GM12878 (cell line): ENCODE results near the gene ETS1. TPM values are rescaled to one million over a fixed set of nuclear protein-coding genes. Genes with fewer than 3 reads are reported as not detected.

Source experiments
- CHD1 ChIP-seq: IDR thresholded peaks from 2 replicates; pipeline ENCODE4 v1.6.1; 2012; ENCODE audit warnings: low read depth, low read length, improper control_type of control experiment
- EP300 ChIP-seq, 2 experiments: fragments of 150-350 bp in 1 of 2; IDR thresholded peaks; 2 replicates each; pipeline ENCODE4 v1.6.1; 2011 to 2012; ENCODE audit warnings: low read depth in 2 of 2, low read length in 2 of 2, borderline replicate concordance in 1 of 2, improper control_type of control experiment in 1 of 2, inconsistent platforms in 1 of 2; ENCODE audit not compliant: control insufficient read depth in 1 of 2
- FOXK2 ChIP-seq: fragments of 450-650 bp; IDR thresholded peaks from 2 replicates; pipeline ENCODE4 v1.6.1; 2017; ENCODE audit warnings: mild to moderate bottlenecking, moderate library complexity
- FOXM1 ChIP-seq: IDR thresholded peaks from 2 replicates; pipeline ENCODE4 v1.6.1; 2012; ENCODE audit warnings: low read depth, mild to moderate bottlenecking, inconsistent platforms, low read length, moderate library complexity
- HDAC2 ChIP-seq: fragments of 200-600 bp; sonication (generic); IDR thresholded peaks from 2 replicates; pipeline ENCODE4 v1.6.1; 2017
- IKZF1 ChIP-seq: fragments of 450-650 bp; conservative IDR thresholded peaks from 2 replicates; pipeline ENCODE4 v1.6.1; 2017; ENCODE audit warnings: antibody characterized with exemption, mild to moderate bottlenecking
- IKZF2 ChIP-seq, 2 experiments: fragments of 450-650 bp; IDR thresholded peaks; 2 replicates each; pipeline ENCODE4 v1.6.1; 2017; ENCODE audit warnings: mild to moderate bottlenecking in 2 of 2, moderate library complexity in 2 of 2
- MEF2A ChIP-seq: IDR thresholded peaks from 2 replicates; pipeline ENCODE4 v1.6.1; 2011; ENCODE audit warnings: low read depth, mild to moderate bottlenecking, low read length, moderate library complexity; ENCODE audit not compliant: insufficient read depth
- MYC ChIP-seq: IDR thresholded peaks from 2 replicates; pipeline ENCODE4 v1.6.1; 2011; ENCODE audit warnings: mild to moderate bottlenecking, low read length, moderate library complexity, inconsistent platforms; ENCODE audit not compliant: insufficient read depth, insufficient replicate concordance, insufficient read length, severe bottlenecking
- NFYA ChIP-seq: IDR thresholded peaks from 2 replicates; pipeline ENCODE4 v1.6.1; 2011; ENCODE audit warnings: low read depth, mild to moderate bottlenecking, low read length, improper control_type of control experiment, borderline replicate concordance
- NR2C2 ChIP-seq: IDR thresholded peaks from 2 replicates; pipeline ENCODE4 v1.6.1; 2011; ENCODE audit warnings: borderline replicate concordance, low read depth; ENCODE audit not compliant: control insufficient read depth, insufficient read length
- POU2F2 ChIP-seq: IDR thresholded peaks from 3 replicates; pipeline ENCODE4 v1.6.1; 2011; ENCODE audit warnings: low read depth, mild to moderate bottlenecking, low read length, borderline replicate concordance
- RCOR1 ChIP-seq: conservative IDR thresholded peaks from 2 replicates; pipeline ENCODE4 v1.6.1; 2012; ENCODE audit warnings: low read depth, low read length, improper control_type of control experiment
- RELA ChIP-seq: fragments of 450-650 bp; IDR thresholded peaks from 2 replicates; pipeline ENCODE4 v1.8.0; 2014; ENCODE audit warnings: borderline replicate concordance; ENCODE audit not compliant: partially characterized antibody
- RFX5 ChIP-seq: IDR thresholded peaks from 2 replicates; pipeline ENCODE4 v1.6.1; 2011; ENCODE audit warnings: low read depth, low read length, improper control_type of control experiment
- RUNX3 ChIP-seq: IDR thresholded peaks from 2 replicates; pipeline ENCODE4 v1.6.1; 2012; ENCODE audit warnings: low read length, inconsistent platforms
- SIN3A ChIP-seq: IDR thresholded peaks from 2 replicates; pipeline ENCODE4 v1.6.1; 2012; ENCODE audit warnings: low read depth, low read length, improper control_type of control experiment
- TCF12 ChIP-seq: IDR thresholded peaks from 2 replicates; pipeline ENCODE4 v1.6.1; 2011; ENCODE audit warnings: low read depth, mild to moderate bottlenecking, low read length
- TCF7 ChIP-seq: IDR thresholded peaks from 2 replicates; pipeline ENCODE4 v1.6.1; 2014; ENCODE audit warnings: antibody characterized with exemption, borderline replicate concordance
- ZBED1 ChIP-seq: IDR thresholded peaks from 2 replicates; pipeline ENCODE4 v1.6.1; 2016; ENCODE audit warnings: borderline replicate concordance
- ZNF217 ChIP-seq: fragments of 450-650 bp; IDR thresholded peaks from 2 replicates; pipeline ENCODE4 v1.6.1; 2017; ENCODE audit warnings: antibody characterized with exemption, mild to moderate bottlenecking
- ZNF274 ChIP-seq: IDR thresholded peaks from one replicate; pipeline ENCODE4 v1.8.0; 2011; ENCODE audit not compliant: insufficient read length, insufficient read depth
- polyA plus RNA-seq, 11 experiments: library from polyadenylated mRNA; depleted of rRNA in 4 of 11; unstranded in 6 of 11; stranded (reverse) in 5 of 11; fragments of >200 nt; fragmentation: Nextera tagmentation in 4 of 11; fragmentation: Illumina TruSeq in 1 of 11; extraction: Ambion mirVana in 4 of 11; extraction: Trizol in 1 of 11; gene quantifications; 1 replicate in 1 of 11; 2 replicates in 10 of 11; pipeline versions ENCODE4 v1.2.1 to v1.2.3, GENCODE V29; 2011 to 2016; ENCODE audit warnings: inconsistent platforms in 2 of 11, missing spikeins in 2 of 11, low read depth in 1 of 11
- total RNA-seq, 4 experiments: library from RNA; depleted of rRNA in 3 of 4; stranded (reverse); fragments of >200 nt in 3 of 4; fragmentation: Illumina TruSeq in 1 of 4; extraction: Trizol in 1 of 4; gene quantifications; 2 replicates each; pipeline versions ENCODE4 v1.2.1 to v1.2.3, GENCODE V29; 2013 to 2021
- TF ChIP-seq, protein P1 (sequence below): fragments of 450-650 bp; IDR thresholded peaks from 2 replicates; pipeline ENCODE4 v1.6.1; 2014; ENCODE audit warnings: mild to moderate bottlenecking
- TF ChIP-seq, protein P2 (sequence below): fragments of 450-650 bp; IDR thresholded peaks from 2 replicates; pipeline ENCODE4 v1.6.1; 2018; ENCODE audit warnings: borderline replicate concordance, mild to moderate bottlenecking; ENCODE audit not compliant: partially characterized antibody
- TF ChIP-seq, protein P3 (sequence below): IDR thresholded peaks from 2 replicates; pipeline ENCODE4 v1.6.1; 2012; ENCODE audit warnings: low read depth, low read length, improper control_type of control experiment

ETS1 gene
- total and polyA plus RNA-seq, 10 of the 15 experiments (the other 5 are each of a cell fraction or from before 2014, with no cell fraction given): 12.5 to 112 (median 55.5) TPM

DNA sequence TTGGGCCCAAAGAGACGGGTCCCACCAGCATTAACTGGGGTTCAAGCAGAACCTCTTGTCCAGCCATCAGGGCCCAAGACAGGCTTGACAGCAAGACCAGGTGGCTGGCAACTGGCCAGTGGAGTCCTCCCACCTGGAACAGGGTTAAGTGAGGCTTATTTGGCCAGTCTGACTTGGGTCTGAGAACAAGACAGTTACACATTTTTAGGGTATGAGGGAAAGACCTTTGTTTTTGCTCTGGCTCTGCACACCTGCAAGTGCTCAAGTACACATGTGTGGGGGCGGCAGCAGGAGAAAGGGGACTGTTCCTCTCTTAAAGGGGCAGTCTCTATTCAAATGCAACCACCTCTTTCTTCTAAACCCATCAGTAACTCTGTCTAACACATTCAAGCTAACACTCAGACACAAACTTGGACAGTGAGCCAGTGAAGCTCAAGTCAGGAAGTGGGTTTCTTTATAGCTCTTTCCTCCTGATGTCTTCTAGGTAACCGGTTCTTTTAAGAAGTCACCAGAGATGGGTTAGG, 116.2 kb downstream of the ETS1 start (continued):
- no peak for TF ChIP-seq FOXK2
- no peak for TF ChIP-seq HDAC2
- peak; percentile 67 for TF ChIP-seq IKZF1
- no peak for TF ChIP-seq MYC
- TF ChIP-seq, protein P1, sequence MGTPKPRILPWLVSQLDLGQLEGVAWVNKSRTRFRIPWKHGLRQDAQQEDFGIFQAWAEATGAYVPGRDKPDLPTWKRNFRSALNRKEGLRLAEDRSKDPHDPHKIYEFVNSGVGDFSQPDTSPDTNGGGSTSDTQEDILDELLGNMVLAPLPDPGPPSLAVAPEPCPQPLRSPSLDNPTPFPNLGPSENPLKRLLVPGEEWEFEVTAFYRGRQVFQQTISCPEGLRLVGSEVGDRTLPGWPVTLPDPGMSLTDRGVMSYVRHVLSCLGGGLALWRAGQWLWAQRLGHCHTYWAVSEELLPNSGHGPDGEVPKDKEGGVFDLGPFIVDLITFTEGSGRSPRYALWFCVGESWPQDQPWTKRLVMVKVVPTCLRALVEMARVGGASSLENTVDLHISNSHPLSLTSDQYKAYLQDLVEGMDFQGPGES: no peak
- TF ChIP-seq RELA: no peak
- no peak for TF ChIP-seq NFYA
- TF ChIP-seq RFX5: no peak
- no peak for TF ChIP-seq CHD1
- TF ChIP-seq, protein P2, sequence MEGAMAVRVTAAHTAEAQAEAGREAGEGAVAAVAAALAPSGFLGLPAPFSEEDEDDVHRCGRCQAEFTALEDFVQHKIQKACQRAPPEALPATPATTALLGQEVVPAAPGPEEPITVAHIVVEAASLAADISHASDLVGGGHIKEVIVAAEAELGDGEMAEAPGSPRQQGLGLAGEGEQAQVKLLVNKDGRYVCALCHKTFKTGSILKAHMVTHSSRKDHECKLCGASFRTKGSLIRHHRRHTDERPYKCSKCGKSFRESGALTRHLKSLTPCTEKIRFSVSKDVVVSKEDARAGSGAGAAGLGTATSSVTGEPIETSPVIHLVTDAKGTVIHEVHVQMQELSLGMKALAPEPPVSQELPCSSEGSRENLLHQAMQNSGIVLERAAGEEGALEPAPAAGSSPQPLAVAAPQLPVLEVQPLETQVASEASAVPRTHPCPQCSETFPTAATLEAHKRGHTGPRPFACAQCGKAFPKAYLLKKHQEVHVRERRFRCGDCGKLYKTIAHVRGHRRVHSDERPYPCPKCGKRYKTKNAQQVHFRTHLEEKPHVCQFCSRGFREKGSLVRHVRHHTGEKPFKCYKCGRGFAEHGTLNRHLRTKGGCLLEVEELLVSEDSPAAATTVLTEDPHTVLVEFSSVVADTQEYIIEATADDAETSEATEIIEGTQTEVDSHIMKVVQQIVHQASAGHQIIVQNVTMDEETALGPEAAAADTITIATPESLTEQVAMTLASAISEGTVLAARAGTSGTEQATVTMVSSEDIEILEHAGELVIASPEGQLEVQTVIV: no peak
- no peak for TF ChIP-seq RCOR1
- TF ChIP-seq FOXM1: peak; percentile 76; the same call in 1 of the 2 replicates
- TF ChIP-seq MEF2A: 0 out of 2 replicates have a peak, but pooled peaks have one; percentile 43
- TF ChIP-seq ZBED1: peak; percentile 51; the same call in 1 of the 2 replicates
- TF ChIP-seq, protein P3, sequence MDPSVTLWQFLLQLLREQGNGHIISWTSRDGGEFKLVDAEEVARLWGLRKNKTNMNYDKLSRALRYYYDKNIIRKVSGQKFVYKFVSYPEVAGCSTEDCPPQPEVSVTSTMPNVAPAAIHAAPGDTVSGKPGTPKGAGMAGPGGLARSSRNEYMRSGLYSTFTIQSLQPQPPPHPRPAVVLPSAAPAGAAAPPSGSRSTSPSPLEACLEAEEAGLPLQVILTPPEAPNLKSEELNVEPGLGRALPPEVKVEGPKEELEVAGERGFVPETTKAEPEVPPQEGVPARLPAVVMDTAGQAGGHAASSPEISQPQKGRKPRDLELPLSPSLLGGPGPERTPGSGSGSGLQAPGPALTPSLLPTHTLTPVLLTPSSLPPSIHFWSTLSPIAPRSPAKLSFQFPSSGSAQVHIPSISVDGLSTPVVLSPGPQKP: no peak
- TF ChIP-seq IKZF2 (IDR thresholded peaks at IDR 0.05): peak; percentile 72; a peak in 3 of 4 replicates
- no peak for TF ChIP-seq TCF7
- peak; percentile 59 to 61; a peak in 3 of 4 replicates for TF ChIP-seq EP300 (IDR thresholded peaks at IDR 0.05; ENCODE audit: borderline replicate concordance in 1 of 2, control insufficient read depth in 1 of 2, low read depth in 2 of 2, low read length in 2 of 2)
- peak; percentile 92 for TF ChIP-seq TCF12
- no peak for TF ChIP-seq NR2C2
- TF ChIP-seq ZNF217: no peak
- no peak for TF ChIP-seq ZNF274
- TF ChIP-seq SIN3A: no peak
- TF ChIP-seq RUNX3: peak; percentile 64; the same call in 1 of the 2 replicates
- peak; percentile 75; the same call in 2 of the 3 replicates for TF ChIP-seq POU2F2
